Thoracic aorta (tissue), 2 donors: Measurements from ENCODE around the gene DNAH3. TPM values are rescaled to one million over a fixed set of nuclear protein-coding genes. Genes with fewer than 3 reads are reported as not detected.
"Not testable (repeated sequence)": the region's sequence is repeated elsewhere in the genome, so short reads cannot be mapped to it uniquely, and the experiment has no call there.

Experiments
- ATAC-seq: fragments of 150-250 bp; one replicate; pipeline ENCODE4 v1.8.0; 2017; ENCODE audit warnings: low read depth; ENCODE audit not compliant: insufficient number of reproducible peaks, low FRiP score
- DNase-seq: peaks from one replicate; pipeline ENCODE4 v3.0.0-alpha.2; 2020; ENCODE audit warnings: low spot score
- H3K27ac ChIP-seq, 2 donors: fragments of 200-600 bp; sonication (generic); 1 replicate in 1 of 2; 2 replicates in 1 of 2; pipeline ENCODE4 v1.5.1; 2016; ENCODE audit warnings: mild to moderate bottlenecking in 2 of 2, moderate library complexity in 2 of 2
- H3K27me3 ChIP-seq: fragments of 200-600 bp; sonication (generic); replicated peaks from 2 replicates; pipeline ENCODE4 v1.6.0; 2016; ENCODE audit warnings: mild to moderate bottlenecking; ENCODE audit not compliant: insufficient read depth
- H3K36me3 ChIP-seq: fragments of 200-600 bp; sonication (generic); one replicate; pipeline ENCODE4 v1.5.1; 2016
- H3K4me1 ChIP-seq, 2 donors: fragments of 200-600 bp; sonication (generic); 1 replicate in 1 of 2; 2 replicates in 1 of 2; pipeline versions ENCODE4 v1.5.1 to v1.6.0; 2016; ENCODE audit warnings: low read depth in 2 of 2, mild to moderate bottlenecking in 1 of 2; ENCODE audit not compliant: control insufficient read depth in 1 of 2
- H3K4me3 ChIP-seq: fragments of 200-600 bp; sonication (generic); 2 replicates; pipeline ENCODE4 v1.5.1; 2016; ENCODE audit warnings: mild to moderate bottlenecking
- H3K9me3 ChIP-seq: fragments of 200-600 bp; sonication (generic); 2 replicates; pipeline ENCODE4 v1.5.1; 2016
- total RNA-seq, 2 donors: library from RNA; depleted of rRNA; stranded (reverse); fragments of >200 nt; gene quantifications; one replicate each; pipeline versions ENCODE4 v1.1.0 to v1.2.3, GENCODE V29; 2016
- TF ChIP-seq, protein P1 (sequence below): fragments of 200-600 bp; sonication (generic); IDR thresholded peaks from one replicate; pipeline ENCODE4 v1.5.1; 2019; ENCODE audit warnings: antibody characterized with exemption

The DNAH3 gene
- total RNA-seq, 2 donors from 2014 or later, result not detected

DNA sequence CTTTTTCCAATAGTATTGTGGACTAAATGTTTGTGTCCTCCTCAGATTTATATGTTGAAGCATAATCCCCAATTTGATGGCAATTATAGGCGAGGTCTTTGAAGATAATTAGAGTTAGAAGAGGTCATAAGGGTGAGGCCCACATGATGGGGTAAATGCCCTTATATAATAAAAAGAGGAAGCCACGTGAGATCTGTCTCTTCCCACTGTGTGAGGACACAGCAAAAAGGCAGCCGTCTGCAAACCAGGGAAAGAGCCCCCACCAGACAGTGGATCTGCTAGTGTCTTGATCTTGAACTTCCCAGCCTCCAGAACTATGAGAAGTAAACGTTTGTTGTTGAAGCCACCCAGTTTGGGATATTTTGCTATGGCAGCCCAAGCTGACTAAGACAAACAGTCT lies 174.1 kb downstream of the DNAH3 start:
- no peaks in the 10 kb centered on the region for H3K36me3 ChIP-seq
- H3K4me1 ChIP-seq, result no peaks in the 10 kb centered on the region
- no peaks in the 10 kb centered on the region for H3K9me3 ChIP-seq
- ATAC-seq (no peak), DNase-seq (no peak)
- H3K27me3 ChIP-seq, result no peaks in the 10 kb centered on the region
- H3K27ac ChIP-seq, result no peak overlapping the region
- no peak overlapping the region for H3K4me3 ChIP-seq
- TF ChIP-seq, protein P1, sequence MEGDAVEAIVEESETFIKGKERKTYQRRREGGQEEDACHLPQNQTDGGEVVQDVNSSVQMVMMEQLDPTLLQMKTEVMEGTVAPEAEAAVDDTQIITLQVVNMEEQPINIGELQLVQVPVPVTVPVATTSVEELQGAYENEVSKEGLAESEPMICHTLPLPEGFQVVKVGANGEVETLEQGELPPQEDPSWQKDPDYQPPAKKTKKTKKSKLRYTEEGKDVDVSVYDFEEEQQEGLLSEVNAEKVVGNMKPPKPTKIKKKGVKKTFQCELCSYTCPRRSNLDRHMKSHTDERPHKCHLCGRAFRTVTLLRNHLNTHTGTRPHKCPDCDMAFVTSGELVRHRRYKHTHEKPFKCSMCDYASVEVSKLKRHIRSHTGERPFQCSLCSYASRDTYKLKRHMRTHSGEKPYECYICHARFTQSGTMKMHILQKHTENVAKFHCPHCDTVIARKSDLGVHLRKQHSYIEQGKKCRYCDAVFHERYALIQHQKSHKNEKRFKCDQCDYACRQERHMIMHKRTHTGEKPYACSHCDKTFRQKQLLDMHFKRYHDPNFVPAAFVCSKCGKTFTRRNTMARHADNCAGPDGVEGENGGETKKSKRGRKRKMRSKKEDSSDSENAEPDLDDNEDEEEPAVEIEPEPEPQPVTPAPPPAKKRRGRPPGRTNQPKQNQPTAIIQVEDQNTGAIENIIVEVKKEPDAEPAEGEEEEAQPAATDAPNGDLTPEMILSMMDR, result no peak

DNA sequence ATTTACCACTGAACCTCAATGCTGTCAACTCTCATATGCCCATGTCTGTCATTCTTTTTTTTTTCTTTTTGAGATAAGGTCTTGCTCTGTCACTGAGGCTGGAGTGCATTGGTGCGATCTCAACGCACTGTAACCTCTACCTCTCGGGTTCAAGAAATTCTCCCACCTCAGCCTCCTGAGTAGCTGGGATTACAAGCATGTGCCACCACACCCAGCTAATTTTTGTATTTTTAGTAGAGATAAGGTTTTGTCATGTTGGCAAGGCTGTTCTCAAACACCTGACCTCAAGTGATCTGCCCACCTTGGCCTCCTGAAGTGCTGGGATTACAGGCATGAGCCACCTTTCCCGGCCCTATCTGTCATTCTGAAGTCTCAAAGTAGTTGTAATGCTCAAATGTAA lies 177.4 kb downstream of the DNAH3 start:
- H3K36me3 ChIP-seq, H3K27ac ChIP-seq, H3K9me3 ChIP-seq, ATAC-seq, H3K27me3 ChIP-seq, H3K4me3 ChIP-seq, DNase-seq, H3K4me1 ChIP-seq: not testable (repeated sequence)

DNA sequence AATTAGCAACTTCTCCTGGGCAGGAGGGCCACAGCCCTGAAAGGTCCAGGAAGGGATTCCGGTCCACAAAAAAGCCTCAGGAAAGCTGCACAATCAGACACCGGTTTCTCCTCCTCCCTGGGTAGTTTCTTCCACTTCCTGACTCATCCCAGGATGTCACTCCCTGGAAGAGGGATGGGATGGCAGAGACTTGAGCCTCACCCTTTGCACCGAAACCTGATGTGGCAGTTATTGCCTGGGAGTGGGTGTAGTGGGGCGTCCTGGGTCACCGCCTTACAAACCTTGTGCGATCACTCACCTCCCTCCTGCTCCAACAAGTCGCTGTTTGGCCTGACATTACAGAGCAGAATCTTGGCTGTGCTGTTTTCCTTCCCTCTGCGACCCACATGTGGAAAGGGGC lies 179.2 kb downstream of the DNAH3 start:
- Histone ChIP-seq H3K27ac (no peak overlapping the region), H3K27me3 (no peaks in the 10 kb centered on the region), H3K4me3 (no peak overlapping the region), H3K4me1 (no peaks in the 10 kb centered on the region), H3K9me3 (no peaks in the 10 kb centered on the region), H3K36me3 (no peaks in the 10 kb centered on the region)
- no peak for ATAC-seq
- TF ChIP-seq, protein P1, result no peak
- no peak for DNase-seq

DNA sequence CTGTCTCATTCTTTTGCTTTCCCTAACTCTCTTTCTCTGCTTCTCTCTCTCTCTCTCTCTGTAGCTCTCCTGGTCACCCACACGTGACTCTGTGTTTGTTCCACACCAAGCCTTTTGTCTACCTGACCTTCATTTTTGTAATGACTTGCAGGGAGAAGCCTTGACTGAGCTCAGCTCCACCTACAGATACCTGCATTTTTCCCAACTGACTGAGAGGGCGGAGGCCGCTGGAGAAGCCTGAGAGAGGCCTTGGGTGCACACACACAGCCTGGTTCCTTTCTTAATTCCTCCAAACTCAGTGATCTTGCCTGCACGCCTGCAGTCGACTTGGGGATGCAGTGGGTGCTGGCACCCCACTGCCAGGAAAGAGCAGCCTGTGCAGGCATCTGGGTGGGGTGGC lies 181.3 kb downstream of the DNAH3 start:
- ATAC-seq (no peak), DNase-seq (no peak)

DNA sequence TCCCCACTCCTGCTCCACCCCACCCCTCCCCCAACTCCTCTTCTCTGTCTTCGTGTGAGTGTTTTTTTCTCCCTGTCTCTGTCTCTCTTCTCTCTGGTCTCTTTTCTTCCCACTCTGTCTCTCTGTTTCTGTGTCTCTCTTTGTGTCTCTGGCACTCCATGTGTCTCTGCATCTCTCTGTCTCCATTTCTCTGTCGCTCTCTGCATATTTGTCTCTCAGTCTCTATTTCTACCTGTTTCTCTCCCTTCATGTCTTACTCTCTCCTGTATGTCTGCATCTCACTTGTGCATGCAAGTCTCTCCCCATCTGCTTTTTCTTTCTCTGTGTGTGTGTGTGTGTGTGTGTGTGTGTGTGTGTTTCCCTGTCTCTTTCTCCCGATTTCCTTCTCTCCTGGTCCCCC lies 181.9 kb downstream of the DNAH3 start:
- Histone ChIP-seq H3K36me3 (no peaks in the 10 kb centered on the region), H3K4me1 (no peaks in the 10 kb centered on the region), H3K4me3 (no peak overlapping the region), H3K9me3 (no peaks in the 10 kb centered on the region), H3K27me3 (no peaks in the 10 kb centered on the region), H3K27ac (no peak overlapping the region)
- TF ChIP-seq, protein P1, result no peak
- ATAC-seq, result no peak
- DNase-seq, result no peak

More for the DNA sequence above, 181.3 kb downstream of the DNAH3 start:
- H3K9me3 ChIP-seq, result no peaks in the 10 kb centered on the region
- no peak overlapping the region for H3K27ac ChIP-seq
- H3K4me3 ChIP-seq, result no peak overlapping the region
- TF ChIP-seq, protein P1, result no peak
- H3K4me1 ChIP-seq, result no peaks in the 10 kb centered on the region
- H3K27me3 ChIP-seq, result no peaks in the 10 kb centered on the region
- H3K36me3 ChIP-seq, result no peaks in the 10 kb centered on the region

DNA sequence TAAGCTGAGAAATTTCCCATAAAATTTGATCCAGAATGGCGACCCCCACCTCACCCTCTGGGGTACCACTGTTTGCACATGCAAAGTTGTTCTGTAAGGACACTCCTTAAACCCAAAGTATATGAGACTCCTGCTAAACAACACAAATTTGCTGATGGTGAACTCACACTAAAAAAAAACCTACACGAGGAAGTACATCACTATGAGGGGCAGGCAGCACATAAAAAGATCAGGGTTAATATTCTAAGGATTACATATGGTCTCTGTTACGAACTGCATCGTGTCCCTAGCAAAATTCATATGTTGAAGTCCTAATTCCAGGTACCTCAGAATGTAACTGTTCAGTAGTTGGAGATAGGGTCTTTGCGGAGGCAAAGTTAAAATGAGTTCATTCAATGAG lies 189.7 kb downstream of the DNAH3 start:
- H3K27ac ChIP-seq, result no peak overlapping the region
- H3K36me3 ChIP-seq, result no peaks in the 10 kb centered on the region

More for the DNA sequence above, 189.7 kb downstream of the DNAH3 start:
- Histone ChIP-seq H3K9me3 (no peaks in the 10 kb centered on the region), H3K27me3 (no peaks in the 10 kb centered on the region), H3K4me1 (no peaks in the 10 kb centered on the region), H3K4me3 (no peak overlapping the region)
- TF ChIP-seq, protein P1, result no peak
- no peak for ATAC-seq
- no peak for DNase-seq
